Measurements from ENCODE around the gene DHX32.

DHX32 gene

DNA sequence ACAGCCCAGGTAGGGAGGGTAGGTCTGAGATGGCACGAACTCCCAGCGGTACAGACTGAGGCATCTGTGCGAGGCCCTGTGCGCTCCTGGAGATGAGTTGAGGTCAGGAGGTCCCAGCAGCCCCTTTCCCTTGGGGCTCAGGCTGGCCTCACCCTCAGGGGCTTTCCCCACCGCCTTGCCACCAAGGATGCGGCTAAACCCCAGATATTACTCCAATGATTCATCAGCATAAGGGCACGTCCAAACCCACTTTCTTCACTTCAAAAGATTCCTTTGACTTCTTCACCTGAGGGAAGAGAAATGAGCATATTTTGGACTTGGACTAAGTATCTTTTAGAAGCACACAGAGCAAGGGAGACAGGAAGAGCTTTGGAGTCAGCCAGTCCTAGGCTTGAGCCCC, 78.4 kb downstream of the DHX32 start:
- DNase-seq (ENCODE audit: low read depth) = no peak

DNA sequence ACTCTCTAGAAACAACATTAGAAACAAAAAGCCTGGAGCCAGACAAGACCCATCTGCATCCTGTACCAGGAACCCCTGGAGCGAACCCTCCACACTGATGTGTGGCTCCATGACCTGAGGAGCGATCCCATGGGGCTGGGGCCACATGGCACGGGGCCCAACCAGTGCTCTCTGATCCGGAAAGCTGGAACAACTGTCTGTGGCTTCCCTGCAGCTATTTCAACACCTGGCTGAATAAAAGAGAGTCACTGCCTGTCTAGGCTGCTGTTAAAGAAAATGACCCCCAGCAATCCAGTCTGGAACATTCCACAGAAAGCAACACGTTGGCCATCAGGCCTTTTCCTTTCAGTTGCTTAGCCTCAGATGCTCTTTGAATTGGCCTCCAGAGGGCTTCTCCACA, 79.0 kb downstream of the DHX32 start:
- DNase-seq (ENCODE audit: low read depth) = no peak

DNA sequence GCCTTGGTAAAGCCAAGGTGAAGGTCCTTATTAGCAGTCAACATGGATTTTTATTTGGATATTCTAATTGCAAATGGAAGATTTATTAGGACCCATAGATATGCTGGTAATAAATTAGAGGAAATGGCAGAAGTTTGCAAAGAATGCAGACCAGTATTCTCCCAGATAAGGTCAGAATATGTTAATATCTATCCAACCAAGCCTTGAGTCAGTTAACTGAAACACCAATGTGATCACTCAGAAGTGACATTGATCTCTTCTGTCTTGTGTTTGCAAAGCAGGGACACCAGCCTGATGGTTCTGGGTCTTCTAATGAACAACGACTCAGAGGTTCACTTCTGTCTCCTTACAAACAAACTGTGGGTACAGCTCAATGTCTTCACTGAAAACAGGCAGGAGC, 79.5 kb downstream of the DHX32 start:
- no peak for DNase-seq (ENCODE audit: low read depth)

DNA sequence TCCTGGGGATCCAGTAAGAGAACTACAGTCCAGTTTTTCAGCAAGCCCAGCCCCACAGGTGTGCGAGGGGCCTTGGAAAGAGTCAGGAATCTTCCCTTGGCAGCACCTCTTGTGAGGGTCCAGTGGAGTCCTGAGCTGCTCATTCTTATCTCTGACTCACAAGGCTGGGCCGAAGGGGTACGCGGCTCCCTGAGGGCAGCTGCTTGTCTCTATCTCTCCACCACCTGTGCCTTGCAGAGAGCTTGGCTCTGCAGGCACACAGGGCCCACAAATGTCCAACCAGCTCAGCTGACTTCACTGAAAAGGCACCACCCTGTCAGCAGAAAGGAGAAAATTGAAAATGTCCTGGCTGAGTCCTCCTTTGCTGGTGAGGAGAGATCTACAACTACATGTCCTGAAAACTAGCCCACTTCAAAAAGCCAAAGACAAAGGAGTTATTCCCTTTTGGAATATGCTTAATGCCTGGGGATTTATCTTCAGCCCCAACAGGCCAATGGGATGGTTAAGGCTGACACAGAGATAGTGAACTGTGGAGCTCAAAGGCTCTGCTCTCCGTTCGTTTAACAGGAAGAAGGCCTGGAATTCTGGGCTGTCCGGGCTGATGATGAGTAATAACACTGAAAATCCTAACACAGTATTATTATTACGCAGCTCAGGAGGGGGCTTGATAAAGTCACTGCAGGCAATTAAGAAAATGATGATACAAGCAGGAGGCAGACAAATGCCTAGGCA, 81.5 kb downstream of the DHX32 start:
- no peak for DNase-seq (ENCODE audit: low read depth)

DNA sequence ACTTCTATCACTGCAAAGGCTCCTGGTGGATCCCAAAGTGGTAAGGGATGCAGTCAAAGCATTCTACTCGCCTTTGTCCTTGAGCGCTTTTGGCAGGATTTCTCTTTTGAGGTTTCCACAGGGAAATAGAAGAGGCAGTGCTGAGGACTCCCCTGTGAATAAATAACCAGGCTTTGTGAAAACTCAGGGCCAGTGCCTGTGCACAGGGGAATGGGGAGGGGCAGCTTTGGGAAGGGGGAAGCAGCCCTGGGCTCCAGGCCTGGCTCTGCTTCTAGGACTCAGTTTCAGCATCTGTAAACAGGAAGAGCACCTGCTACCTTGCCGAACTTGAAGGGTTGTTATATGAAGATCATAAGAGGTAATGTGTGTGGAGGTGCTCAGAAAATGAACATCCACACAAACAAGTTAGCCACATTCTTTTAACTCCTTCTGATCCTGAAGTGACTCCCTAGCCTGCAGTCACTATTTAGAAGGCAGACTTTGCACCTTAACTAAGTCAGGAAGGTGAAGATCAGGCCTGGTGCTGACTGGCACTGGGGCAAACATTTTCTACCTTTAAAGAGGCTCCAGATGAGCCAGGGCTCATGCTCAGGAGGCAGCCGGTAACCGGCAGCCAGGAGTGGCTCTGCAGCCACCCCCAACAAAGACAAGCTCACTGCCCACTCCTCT, 83.0 kb downstream of the DHX32 start:
- DNase-seq (ENCODE audit: low read depth) = no peak

DNA sequence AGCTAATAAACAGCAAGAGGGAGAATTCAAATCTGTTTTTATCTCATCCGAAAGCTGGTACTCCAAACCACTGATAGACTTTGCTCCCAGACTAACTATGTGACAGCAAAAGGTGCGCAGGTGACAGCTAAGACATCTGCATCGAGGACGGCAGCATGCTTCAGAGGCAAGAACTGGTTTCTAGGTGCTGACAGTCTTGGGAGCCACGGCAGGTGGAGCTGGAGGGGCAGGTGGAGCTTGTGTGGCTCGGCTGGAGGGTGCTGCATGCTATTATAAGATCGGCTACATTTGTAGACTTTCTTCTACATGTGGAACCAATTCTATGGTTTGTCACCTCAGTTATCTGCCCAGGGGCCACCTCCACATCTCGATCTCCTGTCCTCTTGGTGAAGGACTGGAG, 83.7 kb downstream of the DHX32 start:
- DNase-seq (ENCODE audit: low read depth) = no peak

DNA sequence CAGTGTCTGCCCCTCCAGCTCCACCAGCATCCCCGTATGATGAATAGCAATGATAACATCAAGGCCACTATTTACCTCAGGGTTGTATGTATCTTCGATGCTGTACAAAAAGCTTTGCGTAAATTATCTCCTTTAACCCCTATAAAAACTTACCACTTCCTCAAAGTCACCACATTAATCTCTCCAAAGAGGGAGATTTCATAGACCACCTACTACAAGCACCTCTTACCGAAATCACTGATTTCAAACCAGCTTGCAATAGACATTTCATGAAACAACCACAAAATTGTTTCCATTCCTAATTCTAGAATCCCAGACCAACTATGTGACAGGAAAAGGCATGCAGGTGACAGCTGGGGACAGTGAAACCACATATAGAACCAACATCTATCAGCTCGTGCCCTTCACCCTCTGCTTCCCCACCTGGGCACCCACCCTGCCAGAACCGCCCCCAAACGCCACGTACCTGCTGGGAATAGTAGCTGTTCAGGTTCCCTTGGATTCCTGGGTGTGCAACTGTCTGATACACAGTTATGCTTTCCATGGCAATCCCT, 85.4 kb downstream of the DHX32 start:
- DNase-seq (ENCODE audit: low read depth) = no peak

DNA sequence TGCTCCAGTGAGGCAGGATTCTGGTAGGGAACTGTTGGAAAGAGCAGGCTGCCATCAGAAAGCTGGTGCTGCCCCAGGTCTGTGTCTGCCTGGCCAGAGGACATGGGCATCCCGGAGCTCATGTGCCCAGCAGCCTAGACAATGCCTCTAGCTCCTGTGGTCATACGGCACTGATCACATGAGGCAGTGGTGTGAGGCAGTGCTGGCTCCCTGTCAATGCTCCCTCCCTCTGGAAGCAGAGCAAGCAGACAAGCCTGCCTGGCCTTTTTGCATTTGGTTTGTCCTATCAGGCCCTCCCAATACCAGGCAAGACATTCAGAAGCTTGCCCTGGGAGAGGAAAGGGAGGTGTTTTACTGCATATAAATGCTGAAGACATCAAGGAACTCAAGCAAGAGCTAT, 86.0 kb downstream of the DHX32 start:
- DNase-seq (ENCODE audit: low read depth) = no peak

DNA sequence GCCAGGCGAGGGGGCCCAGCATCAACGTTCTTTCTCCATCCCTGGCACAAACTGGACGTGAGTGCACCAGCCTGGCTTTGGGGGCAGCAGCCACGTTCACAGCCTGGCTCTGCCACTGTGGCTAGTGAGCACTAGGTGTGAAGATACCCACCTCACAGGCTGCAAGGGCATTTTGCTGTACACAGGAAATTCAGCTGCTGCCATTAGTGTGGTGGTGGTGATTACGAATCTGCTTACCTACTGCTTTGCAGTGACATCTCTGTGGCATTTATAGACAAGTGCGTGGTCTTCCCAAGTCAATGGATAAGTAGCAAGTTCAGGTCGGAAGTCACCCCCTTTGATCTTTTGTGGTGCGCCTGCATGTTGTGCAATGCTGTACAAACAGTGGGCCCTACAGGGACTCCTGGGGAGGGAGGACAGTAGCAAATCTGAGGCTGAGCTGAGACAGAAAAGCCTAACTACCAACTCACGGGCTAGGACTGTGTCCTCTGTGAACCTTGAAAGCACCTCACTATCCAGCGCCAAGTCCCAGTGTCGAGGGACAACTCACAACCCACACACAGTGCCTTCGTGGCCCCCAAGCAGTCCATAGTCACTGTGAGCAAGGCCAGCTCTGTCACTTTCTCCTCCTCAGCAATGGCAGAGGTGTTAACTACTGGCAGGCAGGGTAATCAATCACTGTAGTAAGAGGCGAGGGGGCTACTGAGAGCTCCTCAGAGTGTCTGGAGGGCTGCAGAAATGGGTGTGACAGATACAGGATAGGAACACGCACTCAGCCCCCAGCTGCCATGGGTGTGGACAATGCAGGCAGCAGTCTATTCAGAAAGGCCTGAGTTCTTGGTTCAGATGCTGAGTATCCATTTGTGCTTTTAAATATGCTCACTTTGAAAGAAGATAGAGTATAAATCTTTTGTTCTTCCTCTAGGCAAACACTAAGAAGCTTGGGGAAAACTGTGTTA, 88.5 kb downstream of the DHX32 start:
- no peak for DNase-seq (ENCODE audit: low read depth)

DNA sequence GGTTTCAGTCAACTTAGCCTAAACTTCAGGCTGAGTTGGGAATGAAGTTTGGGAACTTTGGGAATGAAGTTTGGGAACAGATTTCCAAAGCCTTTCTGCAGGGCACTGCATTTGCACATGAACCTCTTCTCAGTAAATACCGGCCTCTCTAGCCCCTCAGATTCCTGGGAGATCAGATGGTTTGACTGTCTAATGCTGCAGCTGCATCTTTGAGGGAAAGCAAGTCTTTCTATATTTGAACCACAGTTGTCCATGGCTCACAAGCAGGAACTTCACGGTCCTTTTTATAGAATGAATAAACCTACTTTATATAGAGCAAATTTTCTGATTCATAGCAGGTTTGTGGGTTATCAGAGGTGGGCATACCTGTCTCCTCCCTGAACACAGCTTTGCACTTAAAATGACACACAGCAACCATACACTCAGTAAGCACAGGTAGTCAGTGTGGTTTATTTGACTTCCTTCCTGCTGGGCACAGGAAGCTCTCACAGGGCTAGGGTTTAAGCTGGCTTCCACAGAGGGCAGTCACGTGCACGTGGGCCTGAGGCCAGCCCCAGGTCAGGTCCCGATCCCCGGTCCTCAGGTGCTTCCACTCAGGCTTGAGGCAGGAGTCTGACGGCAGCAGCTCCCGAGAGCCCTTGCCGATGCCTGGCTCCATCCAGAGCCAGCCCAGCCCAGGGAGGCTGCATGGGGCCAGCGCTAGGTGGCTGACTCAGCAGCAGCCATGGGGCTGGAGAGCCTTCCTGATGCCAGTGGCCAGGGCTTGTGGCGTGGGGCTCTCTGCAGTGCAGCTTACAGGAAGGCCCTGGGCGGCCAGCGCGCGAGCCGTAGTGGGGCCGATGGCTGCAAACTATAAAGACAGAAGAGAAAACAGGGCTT, 92.7 kb downstream of the DHX32 start:
- no peak for DNase-seq (ENCODE audit: low read depth)

All from T follicular helper cell (primary cell).